B cell (primary cell): Measurements from ENCODE around the gene FGFR2.

Experiments
- CTCF ChIP-seq: fragments of 200-600 bp; IDR thresholded peaks from one replicate; pipeline ENCODE4 v1.8.0; 2022; ENCODE audit warnings: antibody characterized with exemption, mild to moderate bottlenecking
- EZH2 ChIP-seq: IDR thresholded peaks from 2 replicates; pipeline ENCODE4 v1.6.1; 2012; ENCODE audit warnings: borderline replicate concordance, low read depth, mild to moderate bottlenecking, moderate library complexity, low read length; ENCODE audit not compliant: insufficient read depth, poor library complexity, severe bottlenecking

- TF ChIP-seq CTCF (no peak), EZH2 (no peak)
Observed at GRCh38 chr10:121566755-121567154, 31.5 kb downstream of the FGFR2 start.
